B cell (primary cell): ENCODE results near the gene KLK10.

Source experiments
- EZH2 ChIP-seq: IDR thresholded peaks from 2 replicates; pipeline ENCODE4 v1.6.1; 2012; ENCODE audit warnings: borderline replicate concordance, low read depth, mild to moderate bottlenecking, moderate library complexity, low read length; ENCODE audit not compliant: insufficient read depth, poor library complexity, severe bottlenecking
- TF ChIP-seq, protein P1 (sequence below): fragments of 200-600 bp; IDR thresholded peaks from one replicate; pipeline ENCODE4 v1.8.0; 2022; ENCODE audit warnings: antibody characterized with exemption, mild to moderate bottlenecking

- TF ChIP-seq, protein P1, sequence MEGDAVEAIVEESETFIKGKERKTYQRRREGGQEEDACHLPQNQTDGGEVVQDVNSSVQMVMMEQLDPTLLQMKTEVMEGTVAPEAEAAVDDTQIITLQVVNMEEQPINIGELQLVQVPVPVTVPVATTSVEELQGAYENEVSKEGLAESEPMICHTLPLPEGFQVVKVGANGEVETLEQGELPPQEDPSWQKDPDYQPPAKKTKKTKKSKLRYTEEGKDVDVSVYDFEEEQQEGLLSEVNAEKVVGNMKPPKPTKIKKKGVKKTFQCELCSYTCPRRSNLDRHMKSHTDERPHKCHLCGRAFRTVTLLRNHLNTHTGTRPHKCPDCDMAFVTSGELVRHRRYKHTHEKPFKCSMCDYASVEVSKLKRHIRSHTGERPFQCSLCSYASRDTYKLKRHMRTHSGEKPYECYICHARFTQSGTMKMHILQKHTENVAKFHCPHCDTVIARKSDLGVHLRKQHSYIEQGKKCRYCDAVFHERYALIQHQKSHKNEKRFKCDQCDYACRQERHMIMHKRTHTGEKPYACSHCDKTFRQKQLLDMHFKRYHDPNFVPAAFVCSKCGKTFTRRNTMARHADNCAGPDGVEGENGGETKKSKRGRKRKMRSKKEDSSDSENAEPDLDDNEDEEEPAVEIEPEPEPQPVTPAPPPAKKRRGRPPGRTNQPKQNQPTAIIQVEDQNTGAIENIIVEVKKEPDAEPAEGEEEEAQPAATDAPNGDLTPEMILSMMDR = no peak
- TF ChIP-seq EZH2 = no peak
Measured at GRCh38 chr19:51015691-51016267, 3.7 kb downstream of the KLK10 start.
